KMS-11 (cell line): ENCODE measurements around the gene CD99L2.

ENCODE experiments used
- H2AFZ ChIP-seq: fragments of 200-600 bp; sonication (generic); 2 replicates; pipeline ENCODE4 v1.6.1; 2016; ENCODE audit warnings: antibody characterized with exemption, mixed run types, low read depth
- H3K27ac ChIP-seq: fragments of 200-600 bp; sonication (generic); 2 replicates; pipeline ENCODE4 v1.6.1; 2016; ENCODE audit warnings: mild to moderate bottlenecking, mixed run types
- H3K27me3 ChIP-seq: fragments of 200-600 bp; sonication (generic); 2 replicates; pipeline ENCODE4 v1.6.1; 2017; ENCODE audit warnings: mild to moderate bottlenecking, low read depth, mixed run types, moderate library complexity; ENCODE audit not compliant: insufficient read depth
- H3K36me3 ChIP-seq: fragments of 200-600 bp; sonication (generic); 2 replicates; pipeline ENCODE4 v1.6.1; 2017; ENCODE audit warnings: mild to moderate bottlenecking, mixed run types; ENCODE audit not compliant: insufficient read depth
- H3K4me1 ChIP-seq: fragments of 200-600 bp; sonication (generic); 2 replicates; pipeline ENCODE4 v1.6.1; 2016; ENCODE audit warnings: mild to moderate bottlenecking, low read depth, mixed run types; ENCODE audit not compliant: poor library complexity, severe bottlenecking
- H3K4me2 ChIP-seq: fragments of 200-600 bp; sonication (generic); 2 replicates; pipeline ENCODE4 v1.7.0; 2016; ENCODE audit warnings: mild to moderate bottlenecking, mixed run types
- H3K4me3 ChIP-seq: fragments of 200-600 bp; sonication (generic); IDR thresholded peaks from 2 replicates; pipeline ENCODE4 v1.6.1; 2017; ENCODE audit warnings: low read depth, low read length, mixed read lengths; ENCODE audit not compliant: insufficient read depth
- H3K79me2 ChIP-seq: fragments of 200-600 bp; sonication (generic); 2 replicates; pipeline ENCODE4 v1.6.1; 2016; ENCODE audit warnings: low read depth, mixed run types; ENCODE audit not compliant: insufficient read depth
- H3K9ac ChIP-seq: fragments of 200-600 bp; sonication (generic); 2 replicates; pipeline ENCODE4 v1.6.1; 2016; ENCODE audit warnings: mild to moderate bottlenecking, mixed run types
- H4K20me1 ChIP-seq: fragments of 200-600 bp; sonication (generic); 2 replicates; pipeline ENCODE4 v1.6.1; 2016; ENCODE audit warnings: mild to moderate bottlenecking, mixed run types; ENCODE audit not compliant: insufficient read depth
- CTCF ChIP-seq: fragments of 200-600 bp; sonication (generic); conservative IDR thresholded peaks from 2 replicates; pipeline ENCODE4 v1.6.1; 2017; ENCODE audit warnings: low read depth, mild to moderate bottlenecking, antibody characterized with exemption, low read length, moderate library complexity, mixed read lengths

CD99L2 gene

GRCh38 chrX:150790021-150790420 is 108.4 kb downstream of the CD99L2 start:
- Histone ChIP-seq H3K27ac (no peak overlapping the region), H4K20me1 (no peaks in the 10 kb centered on the region), H3K4me3 (no peak overlapping the region), H3K36me3 (no peaks in the 10 kb centered on the region), H3K27me3 (no peaks in the 10 kb centered on the region), H2AFZ (no peak overlapping the region), H3K79me2 (no peaks in the 10 kb centered on the region), H3K9ac (no peak overlapping the region), H3K4me2 (peak overlapping the region; percentile 48), H3K4me1 (peaks cover 19% of the 10 kb centered on the region)
- no peak for TF ChIP-seq CTCF

DNA sequence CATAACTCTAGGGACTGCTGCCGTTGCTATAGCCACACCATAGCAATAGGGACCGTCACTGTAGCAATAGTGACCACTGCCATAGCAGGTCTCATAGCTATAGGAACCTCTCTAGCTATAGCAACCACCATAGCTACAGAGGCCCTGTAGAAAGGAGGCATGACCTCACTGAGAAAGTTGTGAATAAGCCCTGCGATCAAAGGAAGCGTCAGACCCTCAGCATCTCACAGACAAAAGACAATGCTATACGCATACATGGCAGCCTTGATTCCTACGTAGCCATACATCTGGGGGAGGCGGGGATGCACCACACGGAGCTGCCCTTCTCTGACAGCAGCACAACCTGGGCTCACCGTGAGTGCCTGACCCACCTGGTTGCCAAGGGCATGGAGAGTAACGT is 116.8 kb downstream of the CD99L2 start:
- H2AFZ ChIP-seq: no peak overlapping the region
- no peak for TF ChIP-seq CTCF
- H3K36me3 ChIP-seq: no peaks in the 10 kb centered on the region
- no peak overlapping the region for H3K4me2 ChIP-seq
- peaks cover 32% of the 10 kb centered on the region for H3K4me1 ChIP-seq
- H3K4me3 ChIP-seq: no peak overlapping the region
- no peaks in the 10 kb centered on the region for H4K20me1 ChIP-seq
- H3K27me3 ChIP-seq: no peaks in the 10 kb centered on the region
- no peaks in the 10 kb centered on the region for H3K79me2 ChIP-seq
- H3K9ac ChIP-seq: no peak overlapping the region
- no peak overlapping the region for H3K27ac ChIP-seq

GRCh38 chrX:150779385-150779784 is 119.1 kb downstream of the CD99L2 start:
- Histone ChIP-seq H3K79me2 (no peaks in the 10 kb centered on the region), H3K27ac (peak overlapping the region; percentile 30; the same call in 1 of the 2 replicates), H4K20me1 (no peaks in the 10 kb centered on the region), H3K27me3 (no peaks in the 10 kb centered on the region), H3K4me1 (peaks cover 32% of the 10 kb centered on the region), H2AFZ (no peak overlapping the region), H3K4me3 (no peak overlapping the region), H3K4me2 (peak overlapping the region; percentile 26), H3K36me3 (no peaks in the 10 kb centered on the region), H3K9ac (no peak overlapping the region)
- no peak for TF ChIP-seq CTCF

- no peaks in the 10 kb centered on the region for H3K79me2 ChIP-seq
- no peaks in the 10 kb centered on the region for H3K36me3 ChIP-seq
- no peak overlapping the region for H2AFZ ChIP-seq
- H3K4me2 ChIP-seq: no peak overlapping the region
- no peak overlapping the region for H3K4me3 ChIP-seq
- H3K4me1 ChIP-seq: peaks cover 32% of the 10 kb centered on the region
- TF ChIP-seq CTCF: no peak
- H3K9ac ChIP-seq: no peak overlapping the region
- no peaks in the 10 kb centered on the region for H3K27me3 ChIP-seq
- no peaks in the 10 kb centered on the region for H4K20me1 ChIP-seq
- H3K27ac ChIP-seq: no peak overlapping the region
These were observed 121.0 kb downstream of the CD99L2 start for GRCh38 chrX:150777328-150777992.
